ENCODE data around the gene BABAM2. TPM values are rescaled to one million over a fixed set of nuclear protein-coding genes. Genes with fewer than 3 reads are reported as not detected.

The BABAM2 gene
- total and polyA plus RNA-seq, 9 of the 15 experiments (the other 6 are each of a cell fraction or from before 2014, with no cell fraction given) = 10.9 to 37.4 (median 25.6) TPM

GRCh38 chr2:28166956-28167355 lies 276.4 kb downstream of the BABAM2 start:
- H3K4me1 ChIP-seq (replicated peaks in 1 of 2; ENCODE audit: control insufficient read depth in 2 of 2, insufficient read depth in 2 of 2, low read length in 2 of 2) = no peaks in the 10 kb centered on the region
- DNase-seq (ENCODE audit: extremely low read depth in 1 of 4, low spot score in 3 of 4) = no peak
- CTCF ChIA-PET (ENCODE audit: low intra/inter-chr PET ratio) = no interaction called here
- no peak overlapping the region for H2AFZ ChIP-seq (ENCODE audit: low read depth, low read length)
- no peaks in the 10 kb centered on the region for H3K27me3 ChIP-seq (ENCODE audit: control insufficient read depth in 2 of 2, insufficient read depth in 2 of 2, low read length in 2 of 2)
- in situ Hi-C loops (cut with MboI) = loop anchor here (10.0 kb wide), 1 partner anchor 238 kb away; no protein-coding TSS in a partner anchor
- BruUV-seq (replicated peaks) = no TSS peak
- H3K36me3 ChIP-seq (ENCODE audit: control insufficient read depth, insufficient read depth, low read length) = no peaks in the 10 kb centered on the region
- TF ChIP-seq FOSL1 (tag; conservative IDR thresholded peaks at IDR 0.05) (peak; percentile 51), SIN3A (IDR thresholded peaks at IDR 0.05; ENCODE audit: borderline replicate concordance in 2 of 2, control insufficient read depth in 1 of 2, low read depth in 2 of 2, low read length in 2 of 2) (no peak), MTA2 (IDR thresholded peaks at IDR 0.05; ENCODE audit: low read depth) (no peak), SMARCE1 (IDR thresholded peaks at IDR 0.05) (no peak)
- no peak for FAIRE-seq
- H3K9me3 ChIP-seq (replicated peaks; ENCODE audit: control insufficient read depth, insufficient read depth, low read depth, low read length) = no peaks in the 10 kb centered on the region
- H3K9ac ChIP-seq (ENCODE audit: insufficient read depth in 1 of 2, low read depth in 2 of 2, low read length in 2 of 2) = no peak overlapping the region
- no peaks in the 10 kb centered on the region for H3K9me1 ChIP-seq (ENCODE audit: control insufficient read depth, insufficient read depth, low read length)
- H3K79me2 ChIP-seq (ENCODE audit: control insufficient read depth, insufficient read depth, low read length) = no peaks in the 10 kb centered on the region
- H3K4me2 ChIP-seq (ENCODE audit: insufficient read depth, low read length) = no peak overlapping the region
- POLR2A ChIA-PET = interaction anchor here (1.2 kb wide), 1 partner anchor 15 kb away, joined by 3 read pairs; no protein-coding TSS in a partner anchor
- intact Hi-C loops (cut with micrococcal nuclease) = no loop called here
- WGBS (ENCODE audit: insufficient coverage, low coverage, missing lambda C conversion rate) = 39% methylated on average over 2 of the region's 2 CpGs
- ATAC-seq = no peak
- H3K4me3 ChIP-seq = no peak overlapping the region
- no peaks in the 10 kb centered on the region for H4K20me1 ChIP-seq (replicated peaks; ENCODE audit: control insufficient read depth, insufficient read depth, low read length)
- no peak overlapping the region for H3K27ac ChIP-seq (ENCODE audit: extremely low read depth, low read depth, low read length)

DNA sequence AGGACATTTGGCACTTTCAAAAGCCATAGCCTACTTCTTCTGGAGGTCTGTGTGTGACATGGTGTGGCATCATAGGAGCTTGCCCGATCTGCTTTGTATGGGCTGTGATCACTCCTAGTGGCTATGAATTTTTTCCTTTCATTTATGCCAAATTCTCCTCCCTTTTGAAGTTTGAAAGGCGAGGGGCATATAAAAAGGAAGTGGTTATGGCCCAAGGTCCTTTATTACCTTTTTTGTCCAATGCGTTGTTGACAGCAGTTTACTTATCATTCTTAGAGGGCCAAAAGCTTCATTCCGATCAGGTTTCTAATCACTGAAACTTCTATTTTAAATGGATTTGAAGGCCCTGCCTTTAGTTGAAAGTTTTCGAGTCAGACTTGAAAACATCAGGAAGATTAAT lies 277.8 kb downstream of the BABAM2 start:
- Histone ChIP-seq H3K9ac (ENCODE audit: insufficient read depth in 1 of 2, low read depth in 2 of 2, low read length in 2 of 2) (no peak overlapping the region), H3K9me1 (ENCODE audit: control insufficient read depth, insufficient read depth, low read length) (no peaks in the 10 kb centered on the region), H3K4me3 (no peak overlapping the region), H3K9me3 (replicated peaks; ENCODE audit: control insufficient read depth, insufficient read depth, low read depth, low read length) (no peaks in the 10 kb centered on the region), H3K36me3 (ENCODE audit: control insufficient read depth, insufficient read depth, low read length) (no peaks in the 10 kb centered on the region), H2AFZ (ENCODE audit: low read depth, low read length) (no peak overlapping the region), H3K4me2 (ENCODE audit: insufficient read depth, low read length) (no peak overlapping the region), H3K79me2 (ENCODE audit: control insufficient read depth, insufficient read depth, low read length) (no peaks in the 10 kb centered on the region), H3K27me3 (ENCODE audit: control insufficient read depth in 2 of 2, insufficient read depth in 2 of 2, low read length in 2 of 2) (no peaks in the 10 kb centered on the region), H3K27ac (ENCODE audit: extremely low read depth, low read depth, low read length) (no peak overlapping the region), H3K4me1 (replicated peaks in 1 of 2; ENCODE audit: control insufficient read depth in 2 of 2, insufficient read depth in 2 of 2, low read length in 2 of 2) (no peaks in the 10 kb centered on the region), H4K20me1 (replicated peaks; ENCODE audit: control insufficient read depth, insufficient read depth, low read length) (no peaks in the 10 kb centered on the region)
- no peak for FAIRE-seq
- ChIA-PET POLR2A (no interaction called here), CTCF (ENCODE audit: low intra/inter-chr PET ratio) (no interaction called here)
- 47% methylated on average over 5 of the region's 5 CpGs for WGBS (ENCODE audit: insufficient coverage, low coverage, missing lambda C conversion rate)
- no peak for DNase-seq (ENCODE audit: extremely low read depth in 1 of 4, low spot score in 3 of 4)
- ATAC-seq = no peak
- intact Hi-C loops (cut with micrococcal nuclease) = no loop called here
- BruUV-seq (replicated peaks) = no TSS peak
- TF ChIP-seq YBX1 (IDR thresholded peaks at IDR 0.05) = no peak
- 0 out of 4 replicates have a peak, but pooled peaks of 1 of the 2 experiments have one; percentile 8 for TF ChIP-seq RAD21 (CRISPR knock-in tag; conservative IDR thresholded peaks at IDR 0.05 in 1 of 2, IDR thresholded peaks at IDR 0.05 in 1 of 2)
- in situ Hi-C loops (cut with MboI) = loop anchor here (10.0 kb wide), 1 partner anchor 236 kb away; no protein-coding TSS in a partner anchor
